H1 (cell line): Measurements from ENCODE around the gene AIG1. TPM values are rescaled to one million over a fixed set of nuclear protein-coding genes. Genes with fewer than 3 reads are reported as not detected.
"Not testable (repeated sequence)": the region's sequence is repeated elsewhere in the genome, so short reads cannot be mapped to it uniquely, and the experiment has no call there.

ENCODE experiments used
- CTCF ChIA-PET: fragments of 300-600 bp; sonication (Branson Sonifier 250); formaldehyde crosslinking; loops from one replicate; lab custom pipeline; 2021; ENCODE audit not compliant: partially characterized antibody; lab: Charles Lee
- POLR2A ChIA-PET: fragments of 300-600 bp; sonication (Branson Sonifier 250); formaldehyde crosslinking; loops from one replicate; lab custom pipeline; 2021; ENCODE audit warnings: inconsistent platforms; ENCODE audit not compliant: partially characterized antibody; lab: Charles Lee
- DNase-seq, 2 experiments: peaks; one replicate each; pipeline versions ENCODE4 v3.0.0 to v3.0.0-alpha.2; 2010 to 2022; ENCODE audit warnings: low spot score in 2 of 2, low read depth in 1 of 2, mixed read lengths in 1 of 2
- FAIRE-seq: peaks from 2 replicates; lab custom pipeline; 2011; peaks lifted over from hg19 to GRCh38; lab: Jason Lieb, UNC
- H2AFZ ChIP-seq: 2 replicates; pipeline ENCODE4 v1.8.1; 2012; ENCODE audit warnings: low read length, inconsistent platforms
- H2AK5ac ChIP-seq: 2 replicates; pipeline ENCODE4 v1.6.1; 2013; ENCODE audit warnings: low read depth, low read length
- H2BK120ac ChIP-seq: replicated peaks from 2 replicates; pipeline ENCODE3; 2013; ENCODE audit warnings: low read depth, low read length, inconsistent platforms
- H2BK12ac ChIP-seq: 2 replicates; pipeline ENCODE4 v1.6.1; 2013; ENCODE audit warnings: low read depth, low read length
- H2BK15ac ChIP-seq: 2 replicates; pipeline ENCODE4 v1.6.1; 2013; ENCODE audit warnings: low read length
- H2BK20ac ChIP-seq: 2 replicates; pipeline ENCODE4 v1.6.1; 2013; ENCODE audit warnings: low read length
- H2BK5ac ChIP-seq: 2 replicates; pipeline ENCODE4 v1.6.1; 2013; ENCODE audit warnings: low read depth, low read length
- H3K14ac ChIP-seq: 2 replicates; pipeline ENCODE4 v1.6.1; 2013; ENCODE audit warnings: inconsistent platforms; ENCODE audit not compliant: insufficient read length
- H3K18ac ChIP-seq: 2 replicates; pipeline ENCODE4 v1.6.1; 2013; ENCODE audit warnings: low read length; ENCODE audit errors: extremely low read depth
- H3K23ac ChIP-seq: 2 replicates; pipeline ENCODE4 v1.6.1; 2013; ENCODE audit warnings: inconsistent platforms; ENCODE audit not compliant: insufficient read length
- H3K23me2 ChIP-seq: 2 replicates; pipeline ENCODE4 v1.6.1; 2013; ENCODE audit warnings: low read depth, low read length
- H3K27ac ChIP-seq: 2 replicates; pipeline ENCODE4 v1.6.1; 2011; ENCODE audit warnings: low read depth, low read length, inconsistent platforms
- H3K27me3 ChIP-seq, 4 experiments: replicated peaks in 1 of 4; 1 replicate in 1 of 4; 2 replicates in 3 of 4; pipeline versions ENCODE4 v1.6.1 to v1.8.1; 2011 to 2013; ENCODE audit warnings: low read length in 3 of 4, mild to moderate bottlenecking in 3 of 4, inconsistent platforms in 2 of 4, mixed read lengths in 2 of 4, moderate library complexity in 1 of 4; ENCODE audit not compliant: control insufficient read depth in 3 of 4, insufficient read depth in 3 of 4; ENCODE audit errors: extremely low read depth in 1 of 4
- H3K36me3 ChIP-seq, 4 experiments: 2 replicates each; pipeline versions ENCODE4 v1.6.1 to v1.8.1; 2011 to 2013; ENCODE audit warnings: mild to moderate bottlenecking in 4 of 4, low read length in 3 of 4, moderate library complexity in 2 of 4, control low read depth in 1 of 4, inconsistent platforms in 1 of 4; ENCODE audit not compliant: insufficient read depth in 4 of 4, control insufficient read depth in 2 of 4
- H3K4ac ChIP-seq: replicated peaks from 2 replicates; pipeline ENCODE3; 2013; ENCODE audit warnings: low read length, low read depth, mixed read lengths, inconsistent platforms; ENCODE audit not compliant: insufficient read length
- H3K4me1 ChIP-seq, 4 experiments: replicated peaks in 1 of 4; 1 replicate in 1 of 4; 2 replicates in 3 of 4; pipeline versions ENCODE4 v1.6.1 to v1.8.1; 2011 to 2013; ENCODE audit warnings: low read length in 3 of 4, inconsistent platforms in 2 of 4, mixed read lengths in 1 of 4; ENCODE audit not compliant: insufficient read depth in 4 of 4, control insufficient read depth in 3 of 4
- H3K4me2 ChIP-seq, 2 experiments: 2 replicates each; pipeline versions ENCODE4 v1.6.1 to v1.8.1; 2011 to 2013; ENCODE audit warnings: low read depth in 2 of 2, low read length in 2 of 2, control low read depth in 1 of 2, inconsistent platforms in 1 of 2, mild to moderate bottlenecking in 1 of 2; ENCODE audit not compliant: insufficient read depth in 1 of 2
- H3K4me3 ChIP-seq, 4 experiments: fragments of 200-600, 300-600 bp in 1 of 4; sonication (generic), shearing (Covaris generic), sonication (Bioruptor Twin) in 1 of 4; 2 replicates each; pipeline versions ENCODE4 v1.5.1 to v1.8.1; 2011 to 2016; ENCODE audit warnings: low read length in 4 of 4, low read depth in 3 of 4, control low read depth in 2 of 4, inconsistent platforms in 2 of 4, mild to moderate bottlenecking in 2 of 4, mixed read lengths in 1 of 4, moderate library complexity in 1 of 4; ENCODE audit not compliant: insufficient read depth in 2 of 4; ENCODE audit errors: extremely low read depth in 1 of 4
- H3K56ac ChIP-seq: replicated peaks from 2 replicates; pipeline ENCODE3; 2013; ENCODE audit warnings: low read depth, mild to moderate bottlenecking, mixed read lengths, low read length, inconsistent platforms; ENCODE audit not compliant: insufficient read length
- H3K79me1 ChIP-seq: 2 replicates; pipeline ENCODE4 v1.6.1; 2013; ENCODE audit warnings: low read depth, low read length, control low read depth
- H3K79me2 ChIP-seq, 2 experiments: 2 replicates each; pipeline versions ENCODE4 v1.6.1 to v1.8.1; 2012 to 2013; ENCODE audit warnings: low read length in 2 of 2, mild to moderate bottlenecking in 2 of 2, inconsistent platforms in 1 of 2; ENCODE audit not compliant: insufficient read depth in 2 of 2, control insufficient read depth in 1 of 2
- H3K9ac ChIP-seq, 4 experiments: replicated peaks in 1 of 4; 1 replicate in 1 of 4; 2 replicates in 3 of 4; pipeline versions ENCODE4 v1.6.1 to v1.8.1; 2011 to 2013; ENCODE audit warnings: low read depth in 3 of 4, low read length in 3 of 4, control low read depth in 2 of 4, mild to moderate bottlenecking in 2 of 4, moderate library complexity in 2 of 4, inconsistent platforms in 1 of 4; ENCODE audit errors: extremely low read depth in 1 of 4
- H3K9me3 ChIP-seq, 2 experiments: 2 replicates each; pipeline versions ENCODE4 v1.6.1 to v1.8.1; 2012 to 2013; ENCODE audit warnings: mild to moderate bottlenecking in 2 of 2, moderate library complexity in 2 of 2, control low read depth in 1 of 2, inconsistent platforms in 1 of 2, low read depth in 1 of 2, low read length in 1 of 2, mixed read lengths in 1 of 2; ENCODE audit not compliant: insufficient read depth in 2 of 2
- H4K20me1 ChIP-seq, 2 experiments: replicated peaks in 1 of 2; 2 replicates each; pipeline versions ENCODE3 to v1.8.1; 2011 to 2013; ENCODE audit warnings: inconsistent platforms in 2 of 2, low read length in 2 of 2, mild to moderate bottlenecking in 1 of 2; ENCODE audit not compliant: insufficient read depth in 2 of 2, control insufficient read depth in 1 of 2
- H4K5ac ChIP-seq: 2 replicates; pipeline ENCODE4 v1.6.1; 2013; ENCODE audit warnings: low read length, low read depth, mixed read lengths, inconsistent platforms; ENCODE audit not compliant: insufficient read length
- H4K8ac ChIP-seq: 2 replicates; pipeline ENCODE4 v1.8.0; 2013; ENCODE audit warnings: mild to moderate bottlenecking, moderate library complexity, low read length, inconsistent platforms; ENCODE audit not compliant: insufficient read depth; ENCODE audit errors: extremely low read depth
- H4K91ac ChIP-seq: replicated peaks from 2 replicates; pipeline ENCODE3; 2013; ENCODE audit warnings: low read length, mixed read lengths, inconsistent platforms; ENCODE audit not compliant: insufficient read length
- WGBS, 2 experiments: shearing (Covaris generic) in 1 of 2; methylation state at CpG; one replicate each; pipeline versions ENCODE4 v1.1.6 to v1.1.7; 2013 to 2015; ENCODE audit warnings: low lambda C conversion rate in 2 of 2, mixed read lengths in 2 of 2, inconsistent platforms in 1 of 2, low coverage in 1 of 2, missing lambda C conversion rate in 1 of 2; ENCODE audit not compliant: insufficient replicate concordance in 2 of 2, insufficient coverage in 1 of 2, insufficient read length in 1 of 2; ENCODE audit errors: extremely low coverage in 1 of 2, missing lambda C conversion rate in 1 of 2; 5-methylcytosine and 5-hydroxymethylcytosine counted together
- polyA plus RNA-seq, 7 experiments: library from polyadenylated mRNA; depleted of rRNA in 3 of 7; stranded (reverse) in 5 of 7; unstranded in 2 of 7; fragments of >200 nt in 5 of 7; fragments of 200-250 nt in 2 of 7; gene quantifications; 1 replicate in 5 of 7; 2 replicates in 1 of 7; 4 replicates in 1 of 7; pipeline versions ENCODE4 v1.2.1 to v1.2.3, GENCODE V29; 2011 to 2013; ENCODE audit warnings: missing spikeins in 2 of 7, mixed read lengths in 2 of 7
- total RNA-seq: library from RNA; stranded (reverse); fragmentation: NEBNext Ultra II Directional; extraction: Animal tissue kit (Norgen Biotek cat#: 25700); gene quantifications from 2 replicates; pipeline ENCODE4 v1.2.1, GENCODE V29; 2021

Gene AIG1
- total and polyA plus RNA-seq, 2 of the 8 experiments (the other 6 are each of a cell fraction or from before 2014, with no cell fraction given) = 56.6 to 58.4 TPM

DNA sequence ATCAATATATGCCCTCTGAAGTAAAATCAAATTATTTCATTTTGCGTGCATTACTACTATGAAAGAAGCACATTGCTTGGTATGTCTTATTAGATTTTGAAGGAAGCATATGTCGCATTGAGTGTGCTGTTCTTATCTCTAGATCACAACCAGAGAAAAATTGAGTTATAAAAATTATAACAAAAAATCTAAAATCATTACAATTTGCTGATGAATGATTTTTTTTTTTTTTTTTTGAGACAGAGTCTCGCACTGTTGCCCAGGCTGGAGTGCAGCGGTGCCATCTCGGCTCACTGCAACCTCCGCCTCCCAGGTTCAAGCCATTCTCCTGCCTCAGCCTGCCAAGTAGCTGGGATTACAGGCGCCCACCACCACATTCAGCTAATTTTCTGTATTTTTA, 284.8 kb downstream of the AIG1 start:
- FAIRE-seq, DNase-seq, H3K79me2 ChIP-seq, H2BK12ac ChIP-seq, POLR2A ChIA-PET, H3K18ac ChIP-seq, H3K4ac ChIP-seq, H4K91ac ChIP-seq, H3K56ac ChIP-seq, H3K36me3 ChIP-seq, H2BK15ac ChIP-seq, H3K4me3 ChIP-seq, H2BK120ac ChIP-seq, H2BK5ac ChIP-seq, H2BK20ac ChIP-seq, H4K20me1 ChIP-seq, H3K23me2 ChIP-seq, H3K79me1 ChIP-seq, H3K9me3 ChIP-seq, H3K27ac ChIP-seq, H2AFZ ChIP-seq, H3K4me1 ChIP-seq, H3K23ac ChIP-seq, H3K27me3 ChIP-seq, H3K14ac ChIP-seq, H4K5ac ChIP-seq, H2AK5ac ChIP-seq, H3K4me2 ChIP-seq, H3K9ac ChIP-seq, H4K8ac ChIP-seq: not testable (repeated sequence)
- CTCF ChIA-PET = interaction anchor here (0.7 to 1.3 kb wide), 4 partner anchors 8 to 497 kb away, joined by 3 to 6 read pairs (median 4); no protein-coding TSS in a partner anchor
- 91% methylated on average over 6 of the region's 7 CpGs; no CpG with 5 or more reads in 1 of the 2 experiments for WGBS, 2 experiments
